IPS DF 6.9 (cell line): Measurements from ENCODE around the gene TNFSF13B.

Experiments used
- DNase-seq: peaks from one replicate; pipeline ENCODE4 v3.0.0-alpha.2; 2013; ENCODE audit warnings: low read depth, low spot score
- H3K27ac ChIP-seq: one replicate; pipeline ENCODE4 v1.5.1; 2013; ENCODE audit warnings: low read length, control low read depth
- H3K27me3 ChIP-seq: 2 replicates; pipeline ENCODE4 v1.6.1; 2013; ENCODE audit warnings: mild to moderate bottlenecking, low read length; ENCODE audit not compliant: control insufficient read depth, insufficient read depth
- H3K36me3 ChIP-seq: 2 replicates; pipeline ENCODE4 v1.6.1; 2013; ENCODE audit warnings: low read length; ENCODE audit not compliant: control insufficient read depth, insufficient read depth
- H3K4me1 ChIP-seq: 2 replicates; pipeline ENCODE4 v1.6.1; 2013; ENCODE audit warnings: low read length; ENCODE audit not compliant: control insufficient read depth, insufficient read depth
- H3K4me3 ChIP-seq: 2 replicates; pipeline ENCODE4 v1.5.1; 2013; ENCODE audit warnings: mild to moderate bottlenecking, low read length
- H3K9me3 ChIP-seq: 2 replicates; pipeline ENCODE4 v1.6.1; 2013; ENCODE audit warnings: low read length, inconsistent platforms; ENCODE audit not compliant: control insufficient read depth, insufficient read depth
- WGBS: extraction: QIAGEN DNeasy Blood & Tissue Kit; methylation state at CpG from one replicate; pipeline ENCODE4 v1.1.7; 2013; ENCODE audit warnings: mixed read lengths, missing lambda C conversion rate; ENCODE audit not compliant: insufficient read length, insufficient coverage; 5-methylcytosine and 5-hydroxymethylcytosine counted together

Gene TNFSF13B

DNA sequence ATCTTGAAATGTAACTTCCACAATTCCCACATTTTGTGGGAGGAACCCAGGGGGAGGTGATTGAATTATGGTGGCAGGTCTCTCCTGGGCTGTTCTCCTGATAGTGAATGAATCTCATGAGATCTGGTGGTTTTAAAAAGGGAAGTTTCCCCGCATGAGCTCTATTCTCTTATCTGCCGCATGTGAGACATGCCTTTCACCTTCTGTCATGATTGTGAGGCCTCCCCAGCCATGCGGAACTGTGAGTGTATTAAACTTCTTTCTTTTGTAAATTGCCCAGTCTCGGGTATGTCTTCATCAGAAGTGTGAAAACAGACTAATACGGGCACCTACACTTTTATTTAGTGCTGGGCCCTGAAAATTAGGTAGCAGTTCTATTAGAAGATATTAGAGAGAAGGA lies 45.8 kb downstream of the TNFSF13B start:
- Histone ChIP-seq H3K4me3 (no peak overlapping the region), H3K9me3 (no peaks in the 10 kb centered on the region), H3K27me3 (no peaks in the 10 kb centered on the region), H3K27ac (no peak overlapping the region), H3K4me1 (no peaks in the 10 kb centered on the region), H3K36me3 (no peaks in the 10 kb centered on the region)
- no peak for DNase-seq
- no CpG with 5 or more reads among the region's 5 CpGs for WGBS

DNA sequence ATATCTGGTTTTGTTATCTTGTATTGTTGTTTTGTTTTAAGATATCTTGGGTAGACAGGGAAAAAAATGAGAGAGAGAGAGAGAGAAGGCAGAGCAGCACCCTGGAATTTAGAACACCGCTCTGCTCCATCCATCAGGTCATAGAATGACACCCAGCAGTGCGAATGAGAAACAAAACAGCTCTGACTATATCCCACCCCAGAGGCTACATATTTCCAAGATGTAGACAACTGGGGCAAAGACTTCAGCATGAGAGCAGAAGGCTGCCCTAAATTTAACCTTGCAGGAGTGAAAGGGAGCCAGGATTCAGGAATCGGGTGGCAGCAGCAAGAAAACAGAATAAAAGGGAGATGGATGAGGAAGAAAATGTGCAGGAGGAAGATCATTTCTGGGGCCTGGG lies 46.5 kb downstream of the TNFSF13B start:
- H3K9me3 ChIP-seq = no peaks in the 10 kb centered on the region
- no CpG with 5 or more reads among the region's 3 CpGs for WGBS
- no peaks in the 10 kb centered on the region for H3K4me1 ChIP-seq
- DNase-seq = no peak
- H3K36me3 ChIP-seq = no peaks in the 10 kb centered on the region
- H3K27me3 ChIP-seq = no peaks in the 10 kb centered on the region
- no peak overlapping the region for H3K27ac ChIP-seq
- H3K4me3 ChIP-seq = no peak overlapping the region

DNA sequence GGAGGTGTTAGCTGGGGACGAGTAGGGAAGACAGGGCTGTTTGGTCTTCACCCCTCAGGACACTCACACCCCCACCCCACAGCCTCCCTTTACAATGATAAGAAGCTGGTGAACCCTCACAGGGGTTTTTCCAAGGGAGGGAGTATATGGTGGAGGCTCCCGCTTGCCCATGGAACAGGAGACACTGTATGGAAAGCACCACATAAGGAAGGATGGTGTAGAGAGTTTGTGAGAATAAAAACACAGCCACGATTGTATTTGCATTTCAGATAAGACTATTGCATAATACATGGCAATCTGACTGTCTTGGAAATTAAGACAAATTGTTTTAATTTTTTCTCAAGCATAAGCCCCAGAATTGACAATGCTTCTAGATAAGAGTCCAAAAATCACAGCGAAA lies 46.9 kb downstream of the TNFSF13B start:
- no peaks in the 10 kb centered on the region for H3K9me3 ChIP-seq
- no peak overlapping the region for H3K27ac ChIP-seq
- no peak overlapping the region for H3K4me3 ChIP-seq
- no CpG with 5 or more reads among the region's 4 CpGs for WGBS
- H3K4me1 ChIP-seq = no peaks in the 10 kb centered on the region
- no peak for DNase-seq
- no peaks in the 10 kb centered on the region for H3K27me3 ChIP-seq
- no peaks in the 10 kb centered on the region for H3K36me3 ChIP-seq

DNA sequence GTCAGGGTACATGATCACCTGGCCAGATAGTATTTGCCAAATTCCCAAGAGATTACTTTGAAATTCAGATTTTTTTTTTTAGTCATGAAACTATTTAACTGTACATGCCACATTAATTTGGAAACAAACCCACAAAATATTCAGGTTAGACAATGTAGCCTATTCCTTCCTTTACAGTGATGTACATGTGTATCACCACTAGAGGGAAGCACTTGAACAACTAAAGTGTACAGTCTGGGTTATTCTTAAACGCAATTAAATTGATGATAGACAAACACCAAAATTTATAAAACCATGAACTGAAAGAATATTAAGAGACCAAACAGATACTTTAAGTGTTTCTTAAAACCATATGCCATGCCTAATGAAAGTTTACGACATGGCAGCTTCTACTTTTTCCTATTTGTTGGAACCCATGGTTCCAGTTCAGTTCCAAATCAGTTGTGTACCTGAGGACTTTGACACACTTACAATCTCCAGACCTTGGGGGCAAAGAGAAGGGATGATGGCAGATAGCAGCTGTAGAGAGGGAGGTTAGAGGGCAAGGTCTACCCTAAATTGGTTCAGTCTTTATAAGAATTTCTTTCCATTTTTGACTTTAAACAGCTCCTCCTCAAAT lies 52.8 kb downstream of the TNFSF13B start:
- peaks cover 2% of the 10 kb centered on the region; the same call in 1 of the 2 replicates for H3K4me1 ChIP-seq
- no peaks in the 10 kb centered on the region for H3K9me3 ChIP-seq
- no peak overlapping the region for H3K27ac ChIP-seq
- WGBS = no CpG with 5 or more reads among the region's 2 CpGs
- no peaks in the 10 kb centered on the region for H3K27me3 ChIP-seq
- H3K4me3 ChIP-seq = no peak overlapping the region
- DNase-seq = no peak
- H3K36me3 ChIP-seq = no peaks in the 10 kb centered on the region

DNA sequence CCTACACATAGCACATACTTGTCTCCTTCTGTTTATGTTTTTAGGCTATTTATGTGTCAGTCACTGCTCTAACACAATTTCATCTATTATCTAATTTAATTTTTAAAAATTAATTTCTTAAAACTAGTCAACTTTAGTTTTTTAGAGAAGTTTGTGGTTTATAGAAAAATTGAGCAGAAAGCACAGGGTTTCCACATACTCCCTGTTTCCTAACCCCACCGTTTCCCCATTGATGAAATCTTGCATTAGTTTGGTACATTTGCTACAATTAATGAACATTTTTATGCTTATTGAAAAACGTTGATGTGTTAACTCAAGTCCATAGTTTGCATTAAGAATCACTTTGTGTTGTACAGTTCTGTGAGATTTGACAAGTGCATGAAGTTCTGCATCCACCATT lies 53.5 kb downstream of the TNFSF13B start:
- Histone ChIP-seq H3K4me3 (no peak overlapping the region), H3K36me3 (no peaks in the 10 kb centered on the region), H3K9me3 (no peaks in the 10 kb centered on the region), H3K4me1 (peaks cover 2% of the 10 kb centered on the region; the same call in 1 of the 2 replicates), H3K27ac (no peak overlapping the region), H3K27me3 (no peaks in the 10 kb centered on the region)
- no CpG with 5 or more reads among the region's 2 CpGs for WGBS
- DNase-seq = no peak

DNA sequence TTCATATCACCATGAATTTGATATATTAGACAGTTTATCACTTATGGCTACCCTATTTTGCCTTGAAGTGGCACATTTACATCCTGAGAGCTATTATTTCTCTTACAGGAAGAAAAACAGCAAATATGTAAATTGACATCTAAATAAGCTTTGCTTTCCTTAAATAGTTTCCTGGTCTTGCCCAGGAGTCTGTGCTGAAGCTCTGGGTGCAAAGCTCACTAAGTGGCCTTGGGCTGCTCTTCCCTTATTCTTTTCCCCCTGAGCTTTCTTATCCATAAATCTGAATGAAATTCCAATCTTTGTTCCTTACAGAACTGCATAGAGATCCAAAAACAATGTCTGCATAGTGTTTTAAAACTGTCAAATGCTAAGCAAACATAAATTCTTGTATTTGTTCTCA lies 56.3 kb downstream of the TNFSF13B start:
- no peaks in the 10 kb centered on the region for H3K9me3 ChIP-seq
- no peak for DNase-seq
- no peaks in the 10 kb centered on the region for H3K27me3 ChIP-seq

DNA sequence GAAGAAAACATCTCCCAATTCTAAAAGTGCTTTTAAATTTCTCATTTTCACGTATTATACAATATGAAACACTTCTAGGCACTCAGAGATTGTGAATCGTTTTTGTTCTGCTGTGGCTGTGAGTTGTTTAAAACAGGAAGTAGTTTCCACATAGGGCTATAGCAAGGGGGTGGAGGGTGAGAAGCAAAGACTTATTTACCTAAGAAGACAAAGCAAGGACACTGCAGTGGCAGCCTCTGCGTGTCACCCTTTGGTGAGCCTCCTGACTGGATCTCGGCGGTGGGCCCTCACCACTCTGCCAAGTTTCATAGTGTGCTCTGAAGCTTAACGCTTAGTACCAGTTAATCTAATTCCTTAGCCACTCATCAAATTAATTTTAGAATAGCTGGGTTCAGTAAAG lies 56.8 kb downstream of the TNFSF13B start:
- H3K9me3 ChIP-seq = no peaks in the 10 kb centered on the region
- no peak for DNase-seq
- H3K36me3 ChIP-seq = no peaks in the 10 kb centered on the region
- no peak overlapping the region for H3K4me3 ChIP-seq
- H3K27me3 ChIP-seq = no peaks in the 10 kb centered on the region
- no peak overlapping the region for H3K27ac ChIP-seq
- H3K4me1 ChIP-seq = peaks cover 2% of the 10 kb centered on the region; the same call in 1 of the 2 replicates
- WGBS = no CpG with 5 or more reads among the region's 6 CpGs

More for the DNA sequence above, 56.3 kb downstream of the TNFSF13B start:
- Histone ChIP-seq H3K4me3 (no peak overlapping the region), H3K36me3 (no peaks in the 10 kb centered on the region), H3K4me1 (peaks cover 2% of the 10 kb centered on the region; the same call in 1 of the 2 replicates), H3K27ac (no peak overlapping the region)

DNA sequence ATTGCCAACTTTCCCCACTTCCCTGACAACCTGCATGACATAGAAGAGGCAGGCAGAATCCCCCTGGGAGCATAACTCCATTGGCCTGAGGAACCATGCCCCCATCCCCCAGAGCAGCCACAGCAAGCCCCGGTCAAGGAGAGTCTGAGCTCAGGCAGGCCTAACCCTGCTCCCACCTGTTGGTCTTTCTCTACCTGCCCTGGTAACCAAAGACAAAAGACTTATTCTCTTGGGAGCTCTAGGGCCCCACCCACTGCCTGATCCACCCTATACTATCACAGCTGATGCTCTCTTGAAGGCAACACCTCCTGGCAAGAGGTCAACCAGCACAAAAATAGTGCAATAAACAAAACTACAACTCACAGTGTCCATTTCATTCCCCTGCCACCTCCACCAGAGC lies 59.3 kb downstream of the TNFSF13B start:
- H3K27me3 ChIP-seq = no peaks in the 10 kb centered on the region
- no peaks in the 10 kb centered on the region for H3K36me3 ChIP-seq
- no peaks in the 10 kb centered on the region for H3K9me3 ChIP-seq
- no peak overlapping the region for H3K4me3 ChIP-seq
- peaks cover 2% of the 10 kb centered on the region; the same call in 1 of the 2 replicates for H3K4me1 ChIP-seq
- DNase-seq = no peak
- WGBS = no CpG with 5 or more reads among the region's 1 CpG
- H3K27ac ChIP-seq = no peak overlapping the region

DNA sequence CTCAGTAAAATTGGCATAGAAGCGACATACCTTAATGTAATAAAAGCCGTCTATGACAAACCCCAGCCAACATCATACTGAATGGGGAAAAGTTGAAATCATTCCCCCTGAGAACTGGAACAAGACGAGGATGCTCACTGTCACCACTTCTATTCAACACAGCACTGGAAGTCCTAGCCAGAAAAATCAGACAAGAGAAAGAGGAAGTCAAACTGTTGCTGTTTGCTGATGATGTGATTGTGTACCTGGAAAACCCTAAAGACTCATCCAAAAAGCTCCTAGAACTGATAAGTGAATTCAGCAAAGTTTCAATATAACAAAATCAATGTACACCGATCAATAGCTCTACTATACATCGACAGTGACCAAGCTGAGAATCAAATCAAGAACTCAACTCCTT lies 63.3 kb downstream of the TNFSF13B start:
- H3K4me1 ChIP-seq = no peaks in the 10 kb centered on the region

DNA sequence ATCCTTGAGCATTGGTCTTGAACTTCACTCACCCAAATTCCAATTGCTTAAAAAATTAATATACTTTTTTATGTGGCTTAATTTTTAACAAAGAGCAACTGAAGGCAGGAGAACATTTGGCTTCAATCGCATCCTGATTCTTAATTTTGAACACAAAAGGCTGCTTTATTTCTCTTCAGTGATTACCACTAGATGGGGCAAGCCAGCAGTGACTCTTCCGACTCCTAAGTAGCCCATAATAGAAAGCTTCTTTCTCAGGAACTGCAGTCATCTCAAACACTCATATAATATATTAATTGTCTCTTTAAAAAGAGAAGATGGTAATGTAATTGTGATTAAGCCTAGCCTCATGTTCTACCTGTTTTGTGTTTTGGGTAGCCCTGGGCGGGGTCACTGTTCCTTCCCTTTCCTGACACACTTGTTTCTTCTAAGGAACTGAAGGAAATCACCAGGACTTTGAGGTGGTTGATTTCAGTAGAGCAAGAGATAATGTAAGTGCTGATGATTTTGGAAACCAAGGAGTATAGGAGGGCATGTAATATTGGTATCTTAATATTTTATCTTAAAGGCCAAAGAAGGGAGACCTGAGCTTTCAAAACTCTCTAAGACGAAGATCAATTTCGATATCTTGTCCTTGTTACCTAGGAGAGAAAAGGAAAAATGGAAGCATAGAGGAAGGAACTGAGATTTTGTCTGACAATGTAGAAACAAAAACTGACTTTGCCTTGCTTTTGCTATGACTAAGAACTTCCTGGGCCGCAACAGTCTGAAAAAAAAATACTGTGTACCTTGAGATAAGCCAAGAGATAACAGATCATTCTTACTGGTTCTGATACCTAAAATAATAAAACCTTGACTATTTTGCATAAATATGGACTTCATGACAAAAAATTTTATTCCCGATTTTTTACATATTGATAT lies 73.1 kb downstream of the TNFSF13B start:
- H3K27ac ChIP-seq = no peak overlapping the region
- H3K27me3 ChIP-seq = no peaks in the 10 kb centered on the region
- H3K4me1 ChIP-seq = peaks cover under 1% of the 10 kb centered on the region
- no peaks in the 10 kb centered on the region for H3K36me3 ChIP-seq
- no peak overlapping the region for H3K4me3 ChIP-seq
- 100% methylated on average over 1 of the region's 7 CpGs for WGBS
- no peak for DNase-seq
- no peaks in the 10 kb centered on the region for H3K9me3 ChIP-seq

More for the DNA sequence above, 63.3 kb downstream of the TNFSF13B start:
- WGBS = no CpG with 5 or more reads among the region's 5 CpGs
- DNase-seq = no peak
- Histone ChIP-seq H3K27me3 (no peaks in the 10 kb centered on the region), H3K4me3 (no peak overlapping the region), H3K9me3 (no peaks in the 10 kb centered on the region), H3K36me3 (no peaks in the 10 kb centered on the region), H3K27ac (no peak overlapping the region)
